HCT116 (cell line): Measurements from ENCODE around the gene ALKBH8. TPM values are rescaled to one million over a fixed set of nuclear protein-coding genes. Genes with fewer than 3 reads are reported as not detected.
A peak's percentile ranks its signal among the peaks of the same experiment; 100 is the strongest.

Source experiments
- ATAC-seq: fragments of 200-7000 bp; cut with Tn5 transposase; 2 replicates; pipeline ENCODE4 v1.9.1; 2020; ENCODE audit warnings: mild to moderate bottlenecking, moderate library complexity
- BruUV-seq: library from RNA; stranded (reverse); fragments of 400-500 nt; replicated peaks from 2 replicates; lab custom pipeline; 2021; lab: Mats Ljungman, UMichigan
- CTCF ChIA-PET: fragments of 300-600 bp; sonication (Branson Sonifier 250); formaldehyde crosslinking; loops from one replicate; lab custom pipeline; 2021; ENCODE audit warnings: antibody characterized with exemption; lab: Charles Lee
- POLR2A ChIA-PET: fragments of 300-600, 350-600 bp; sonication (Branson Sonifier 250); formaldehyde crosslinking; loops from one replicate; lab custom pipeline; 2021; ENCODE audit warnings: antibody characterized with exemption; lab: Charles Lee
- RAD21 ChIA-PET, 2 experiments: fragments of 300-600 bp; sonication (Branson Sonifier 250); formaldehyde crosslinking; loops; one replicate each; lab custom pipeline; 2023; ENCODE audit warnings: low total read pairs in 2 of 2; ENCODE audit not compliant: uncharacterized antibody in 2 of 2, unreplicated experiment in 2 of 2, low non-redundant PET in 1 of 2; lab: Charles Lee
- DNase-seq: peaks from one replicate; pipeline ENCODE4 v3.0.0-alpha.2; 2010; ENCODE audit warnings: low read depth, low spot score
- H2AFZ ChIP-seq: fragments of 200-600 bp; shearing (Covaris generic), sonication (generic); 2 replicates; pipeline ENCODE4 v1.6.1; 2017; ENCODE audit warnings: low read depth, mixed run types, mixed read lengths, antibody characterized with exemption, low read length; ENCODE audit not compliant: poor library complexity, severe bottlenecking
- H3K27ac ChIP-seq: 2 replicates; pipeline ENCODE4 v1.5.1; 2012; ENCODE audit warnings: low read depth, low read length
- H3K27me3 ChIP-seq: fragments of 200-600 bp; sonication (generic); 2 replicates; pipeline ENCODE4 v1.6.1; 2016; ENCODE audit warnings: mixed run types, low read length, mixed read lengths; ENCODE audit not compliant: insufficient read depth
- H3K36me3 ChIP-seq, 2 experiments: fragments of 200-500 bp in 1 of 2; fragments of 200-600 bp in 1 of 2; sonication (Bioruptor generic) in 1 of 2; sonication (generic) in 1 of 2; 2 replicates each; pipeline versions ENCODE4 v1.5.1 to v1.6.1; 2014 to 2016; ENCODE audit warnings: low read length in 2 of 2, inconsistent platforms in 1 of 2, mixed read lengths in 1 of 2, mixed run types in 1 of 2; ENCODE audit not compliant: insufficient read depth in 2 of 2, control insufficient read depth in 1 of 2
- H3K4me1 ChIP-seq, 2 experiments: fragments of 200-600 bp in 1 of 2; sonication (generic) in 1 of 2; 2 replicates each; pipeline versions ENCODE4 v1.5.1 to v1.6.1; 2012 to 2017; ENCODE audit warnings: low read length in 2 of 2, inconsistent platforms in 1 of 2, mild to moderate bottlenecking in 1 of 2, mixed read lengths in 1 of 2, mixed run types in 1 of 2, moderate library complexity in 1 of 2; ENCODE audit not compliant: insufficient read depth in 2 of 2, control insufficient read depth in 1 of 2
- H3K4me2 ChIP-seq: fragments of 200-600 bp; sonication (generic); 2 replicates; pipeline ENCODE4 v1.6.1; 2017; ENCODE audit warnings: mixed run types, low read length, mixed read lengths
- H3K4me3 ChIP-seq, 2 experiments: fragments of 200-600 bp in 1 of 2; sonication (generic) in 1 of 2; replicated peaks in 1 of 2; 2 replicates each; pipeline ENCODE4 v1.5.1; 2011 to 2016; ENCODE audit warnings: low read length in 2 of 2, control low read depth in 1 of 2, low read depth in 1 of 2, mild to moderate bottlenecking in 1 of 2, mixed read lengths in 1 of 2, mixed run types in 1 of 2
- H3K79me2 ChIP-seq: fragments of 200-600 bp; sonication (generic); 2 replicates; pipeline ENCODE4 v1.6.1; 2017; ENCODE audit warnings: mild to moderate bottlenecking, mixed run types, low read length, moderate library complexity, mixed read lengths; ENCODE audit not compliant: insufficient read depth
- H3K9ac ChIP-seq: fragments of 200-600 bp; sonication (generic); 2 replicates; pipeline ENCODE4 v1.6.1; 2016; ENCODE audit warnings: low read length, mixed read lengths
- H3K9me2 ChIP-seq: fragments of 200-600 bp; sonication (generic), shearing (Covaris generic); 2 replicates; pipeline ENCODE4 v1.6.1; 2017; ENCODE audit warnings: mixed run types, mild to moderate bottlenecking, moderate library complexity; ENCODE audit not compliant: insufficient read depth
- H3K9me3 ChIP-seq, 2 experiments: fragments of 200-500 bp in 1 of 2; fragments of 200-600 bp in 1 of 2; sonication (Bioruptor generic) in 1 of 2; sonication (generic) in 1 of 2; 2 replicates each; pipeline ENCODE4 v1.6.1; 2014 to 2017; ENCODE audit warnings: low read length in 2 of 2, mixed read lengths in 2 of 2, inconsistent platforms in 1 of 2, low read depth in 1 of 2, mild to moderate bottlenecking in 1 of 2, mixed run types in 1 of 2, moderate library complexity in 1 of 2; ENCODE audit not compliant: control insufficient read depth in 1 of 2, insufficient read depth in 1 of 2
- H4K20me1 ChIP-seq: fragments of 200-600 bp; sonication (generic), shearing (Covaris generic); 2 replicates; pipeline ENCODE4 v1.6.1; 2017; ENCODE audit warnings: mixed run types, mild to moderate bottlenecking, moderate library complexity; ENCODE audit not compliant: insufficient read depth
- ATF3 ChIP-seq: IDR thresholded peaks from 2 replicates; pipeline ENCODE4 v1.6.1; 2012
- CBX3 ChIP-seq: IDR thresholded peaks from 2 replicates; pipeline ENCODE4 v1.6.1; 2012; ENCODE audit warnings: low read depth
- CEBPB ChIP-seq: IDR thresholded peaks from 2 replicates; pipeline ENCODE4 v1.6.1; 2012; ENCODE audit warnings: low read depth
- ELF1 ChIP-seq: IDR thresholded peaks from 2 replicates; pipeline ENCODE4 v1.6.1; 2012; ENCODE audit warnings: low read depth, borderline replicate concordance
- EZH2 ChIP-seq: fragments of 200-600 bp; sonication (generic); IDR thresholded peaks from 2 replicates; pipeline ENCODE4 v1.6.1; 2017; ENCODE audit warnings: antibody characterized with exemption, mixed run types
- EZH2phosphoT487 ChIP-seq: fragments of 200-600 bp; IDR thresholded peaks from 2 replicates; pipeline ENCODE4 v1.6.1; 2018; ENCODE audit warnings: antibody characterized with exemption, borderline replicate concordance
- FOSL1 ChIP-seq: IDR thresholded peaks from 2 replicates; pipeline ENCODE4 v1.6.1; 2012; ENCODE audit warnings: low read depth
- JUND ChIP-seq: IDR thresholded peaks from 2 replicates; pipeline ENCODE4 v1.6.1; 2012
- MAX ChIP-seq: IDR thresholded peaks from 2 replicates; pipeline ENCODE4 v1.6.1; 2012
- POLR2A ChIP-seq: IDR thresholded peaks from 2 replicates; pipeline ENCODE4 v1.7.0; 2011; ENCODE audit warnings: borderline replicate concordance; ENCODE audit not compliant: insufficient read depth, insufficient read length; ENCODE audit errors: extremely low read depth
- RAD21 ChIP-seq: IDR thresholded peaks from 2 replicates; pipeline ENCODE4 v1.6.1; 2012; ENCODE audit warnings: low read depth, mild to moderate bottlenecking
- REST ChIP-seq: IDR thresholded peaks from 2 replicates; pipeline ENCODE4 v1.6.1; 2012; ENCODE audit warnings: low read depth
- SIN3A ChIP-seq: IDR thresholded peaks from 2 replicates; pipeline ENCODE4 v1.6.1; 2012; ENCODE audit warnings: low read depth
- SRF ChIP-seq: IDR thresholded peaks from 2 replicates; pipeline ENCODE4 v1.6.1; 2012; ENCODE audit warnings: low read depth
- TCF7L2 ChIP-seq: IDR thresholded peaks from 2 replicates; pipeline ENCODE4 v1.7.0; 2011; ENCODE audit warnings: borderline replicate concordance, inconsistent platforms; ENCODE audit not compliant: insufficient read depth, insufficient read length; ENCODE audit errors: extremely low read depth
- YY1 ChIP-seq: IDR thresholded peaks from 2 replicates; pipeline ENCODE4 v1.6.1; 2011; ENCODE audit warnings: low read length, low read depth, moderate library complexity, mild to moderate bottlenecking; ENCODE audit not compliant: insufficient replicate concordance; ENCODE audit errors: extremely low read depth
- ZFX ChIP-seq: fragments of 450-650 bp; IDR thresholded peaks from 2 replicates; pipeline ENCODE4 v1.6.1; 2017
- intact Hi-C: fragments of 100-400 bp; cut with micrococcal nuclease; formaldehyde crosslinking; loops from 2 replicates; pipeline ENCODE4 v1.10.0; 2022
- total RNA-seq: library from RNA; stranded (reverse); gene quantifications from one replicate; pipeline ENCODE4 v1.2.1, GENCODE V29; 2021; ENCODE audit not compliant: unreplicated experiment
- TF ChIP-seq, protein P1 (sequence below), 3 experiments: fragments of 200-600 bp in 1 of 3; sonication (generic) in 1 of 3; IDR thresholded peaks in 2 of 3; conservative IDR thresholded peaks in 1 of 3; 2 replicates each; pipeline ENCODE4 v1.5.1; 2012 to 2017; ENCODE audit warnings: low read depth in 2 of 3, low read length in 2 of 3, antibody characterized with exemption in 1 of 3, borderline replicate concordance in 1 of 3, control low read depth in 1 of 3, mild to moderate bottlenecking in 1 of 3, mixed read lengths in 1 of 3, mixed run types in 1 of 3, moderate library complexity in 1 of 3; ENCODE audit not compliant: insufficient read depth in 1 of 3

ALKBH8 gene
- total RNA-seq, 1 experiment from 2014 or later = 11.6 TPM

GRCh38 chr11:107562647-107563208 lies 2.8 kb downstream of the ALKBH8 start (continued):
- TF ChIP-seq TCF7L2 (no peak), SIN3A (no peak; the same call in 1 of the 2 replicates), CBX3 (peak; percentile 82), EZH2phosphoT487 (no peak), EZH2 (no peak)

DNA sequence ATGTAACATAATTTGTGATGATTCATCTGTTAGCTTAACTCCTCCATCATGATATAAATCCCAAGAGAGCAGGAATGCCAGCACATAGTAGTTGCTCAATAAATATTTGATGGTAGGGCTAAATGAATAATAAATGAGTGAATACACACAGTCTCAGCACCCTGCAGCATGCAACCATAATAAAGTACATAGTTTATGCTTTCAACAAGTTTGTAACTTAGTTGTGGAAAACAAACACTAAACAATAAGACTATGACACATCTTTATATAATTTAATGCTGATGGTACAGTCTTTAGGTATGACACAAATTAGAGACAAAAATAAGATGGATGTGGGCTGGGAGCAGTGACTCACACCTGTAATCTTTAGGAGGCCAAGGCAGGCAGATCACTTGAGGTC lies 3.8 kb downstream of the ALKBH8 start:
- Histone ChIP-seq H4K20me1 (no peaks in the 10 kb centered on the region), H2AFZ (no peak overlapping the region), H3K27me3 (no peaks in the 10 kb centered on the region), H3K79me2 (peaks cover 29% of the 10 kb centered on the region), H3K4me2 (peak overlapping the region; percentile 88), H3K27ac (peak overlapping the region; percentile 83; the same call in 1 of the 2 replicates), H3K36me3 (no peaks in the 10 kb centered on the region), H3K9me2 (no peaks in the 10 kb centered on the region), H3K4me3 (peak overlapping the region in 1 of 2 experiments; percentile 88; a peak in 1 of 4 replicates), H3K9me3 (no peaks in the 10 kb centered on the region), H3K9ac (no peak overlapping the region; the same call in 1 of the 2 replicates), H3K4me1 (peaks cover 35 to 51% of the 10 kb centered on the region in 2 experiments)
- ChIA-PET RAD21 (no interaction called here), POLR2A (no interaction called here), CTCF (interaction anchor here (1.0 kb wide), 1 partner anchor 13 kb away, joined by 3 read pairs; no protein-coding TSS in a partner anchor)
- DNase-seq (no peak), ATAC-seq (no peak)
- intact Hi-C loops = loop anchor here (5.0 to 10.0 kb wide), 3 partner anchors 281 to 1093 kb away; no protein-coding TSS in a partner anchor
- no TSS peak for BruUV-seq
- no peak for TF ChIP-seq YY1
- TF ChIP-seq EZH2phosphoT487 = no peak
- TF ChIP-seq ELF1 = no peak
- no peak for TF ChIP-seq JUND
- TF ChIP-seq ZFX = no peak
- TF ChIP-seq, protein P1, sequence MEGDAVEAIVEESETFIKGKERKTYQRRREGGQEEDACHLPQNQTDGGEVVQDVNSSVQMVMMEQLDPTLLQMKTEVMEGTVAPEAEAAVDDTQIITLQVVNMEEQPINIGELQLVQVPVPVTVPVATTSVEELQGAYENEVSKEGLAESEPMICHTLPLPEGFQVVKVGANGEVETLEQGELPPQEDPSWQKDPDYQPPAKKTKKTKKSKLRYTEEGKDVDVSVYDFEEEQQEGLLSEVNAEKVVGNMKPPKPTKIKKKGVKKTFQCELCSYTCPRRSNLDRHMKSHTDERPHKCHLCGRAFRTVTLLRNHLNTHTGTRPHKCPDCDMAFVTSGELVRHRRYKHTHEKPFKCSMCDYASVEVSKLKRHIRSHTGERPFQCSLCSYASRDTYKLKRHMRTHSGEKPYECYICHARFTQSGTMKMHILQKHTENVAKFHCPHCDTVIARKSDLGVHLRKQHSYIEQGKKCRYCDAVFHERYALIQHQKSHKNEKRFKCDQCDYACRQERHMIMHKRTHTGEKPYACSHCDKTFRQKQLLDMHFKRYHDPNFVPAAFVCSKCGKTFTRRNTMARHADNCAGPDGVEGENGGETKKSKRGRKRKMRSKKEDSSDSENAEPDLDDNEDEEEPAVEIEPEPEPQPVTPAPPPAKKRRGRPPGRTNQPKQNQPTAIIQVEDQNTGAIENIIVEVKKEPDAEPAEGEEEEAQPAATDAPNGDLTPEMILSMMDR (IDR thresholded peaks at IDR 0.05 in 2 of 3, conservative IDR thresholded peaks at IDR 0.05 in 1 of 3; ENCODE audit: borderline replicate concordance in 1 of 3, insufficient read depth in 1 of 3, low read depth in 2 of 3, low read length in 2 of 3) = no peak
- TF ChIP-seq TCF7L2 = no peak
- TF ChIP-seq SIN3A = no peak
- no peak for TF ChIP-seq MAX
- TF ChIP-seq POLR2A = no peak
- no peak for TF ChIP-seq RAD21
- no peak for TF ChIP-seq ATF3
- no peak for TF ChIP-seq EZH2
- TF ChIP-seq REST = no peak
- TF ChIP-seq CEBPB = peak; percentile 63; the same call in 1 of the 2 replicates
- TF ChIP-seq FOSL1 = peak; percentile 57
- no peak for TF ChIP-seq SRF
